LNCAP (cell line): ENCODE data around the gene PIANP.

Experiments used
- TF ChIP-seq, protein P1 (sequence below): fragments of 450-650 bp; IDR thresholded peaks from 2 replicates; pipeline ENCODE4 v1.5.1; 2017; ENCODE audit warnings: mild to moderate bottlenecking

The PIANP gene

DNA sequence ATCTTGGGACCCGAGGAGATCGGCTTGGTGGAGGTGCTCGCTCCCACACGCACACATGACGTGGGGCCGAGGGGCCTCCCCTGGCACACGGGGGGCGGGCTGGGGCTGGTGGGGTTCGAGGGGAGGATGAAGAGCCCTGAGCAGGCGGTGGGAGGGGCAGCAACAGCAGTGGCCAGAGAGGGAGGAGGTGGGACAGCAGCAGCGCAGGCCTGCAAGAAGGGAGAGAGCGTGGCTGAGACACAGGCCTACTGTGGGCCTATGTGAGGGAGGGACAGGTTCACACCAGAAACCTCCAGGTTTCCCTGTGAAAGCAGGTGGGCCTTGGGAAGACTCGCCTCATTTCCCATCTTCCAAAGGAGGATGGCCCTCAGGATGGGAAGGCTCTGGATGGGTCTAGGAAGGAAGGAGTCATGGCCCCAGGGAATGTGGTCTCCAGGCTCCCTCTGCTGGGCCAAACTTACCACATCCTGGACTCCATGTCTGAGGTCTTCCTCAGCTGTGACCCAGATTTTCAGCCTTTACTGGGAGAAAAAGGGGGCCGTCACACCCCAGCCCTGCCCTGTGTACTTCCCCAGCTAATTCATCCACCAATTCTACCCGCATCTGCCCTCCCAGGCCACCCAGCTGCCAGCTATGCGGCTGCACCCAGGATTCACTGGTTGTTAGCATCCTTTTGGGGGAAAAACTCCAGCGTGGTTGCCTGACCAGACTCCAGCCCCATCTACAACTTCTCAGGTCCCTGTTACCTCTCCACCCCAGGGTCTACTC is 2.8 kb downstream of the PIANP start:
- TF ChIP-seq, protein P1, sequence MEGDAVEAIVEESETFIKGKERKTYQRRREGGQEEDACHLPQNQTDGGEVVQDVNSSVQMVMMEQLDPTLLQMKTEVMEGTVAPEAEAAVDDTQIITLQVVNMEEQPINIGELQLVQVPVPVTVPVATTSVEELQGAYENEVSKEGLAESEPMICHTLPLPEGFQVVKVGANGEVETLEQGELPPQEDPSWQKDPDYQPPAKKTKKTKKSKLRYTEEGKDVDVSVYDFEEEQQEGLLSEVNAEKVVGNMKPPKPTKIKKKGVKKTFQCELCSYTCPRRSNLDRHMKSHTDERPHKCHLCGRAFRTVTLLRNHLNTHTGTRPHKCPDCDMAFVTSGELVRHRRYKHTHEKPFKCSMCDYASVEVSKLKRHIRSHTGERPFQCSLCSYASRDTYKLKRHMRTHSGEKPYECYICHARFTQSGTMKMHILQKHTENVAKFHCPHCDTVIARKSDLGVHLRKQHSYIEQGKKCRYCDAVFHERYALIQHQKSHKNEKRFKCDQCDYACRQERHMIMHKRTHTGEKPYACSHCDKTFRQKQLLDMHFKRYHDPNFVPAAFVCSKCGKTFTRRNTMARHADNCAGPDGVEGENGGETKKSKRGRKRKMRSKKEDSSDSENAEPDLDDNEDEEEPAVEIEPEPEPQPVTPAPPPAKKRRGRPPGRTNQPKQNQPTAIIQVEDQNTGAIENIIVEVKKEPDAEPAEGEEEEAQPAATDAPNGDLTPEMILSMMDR: peak; percentile 54

DNA sequence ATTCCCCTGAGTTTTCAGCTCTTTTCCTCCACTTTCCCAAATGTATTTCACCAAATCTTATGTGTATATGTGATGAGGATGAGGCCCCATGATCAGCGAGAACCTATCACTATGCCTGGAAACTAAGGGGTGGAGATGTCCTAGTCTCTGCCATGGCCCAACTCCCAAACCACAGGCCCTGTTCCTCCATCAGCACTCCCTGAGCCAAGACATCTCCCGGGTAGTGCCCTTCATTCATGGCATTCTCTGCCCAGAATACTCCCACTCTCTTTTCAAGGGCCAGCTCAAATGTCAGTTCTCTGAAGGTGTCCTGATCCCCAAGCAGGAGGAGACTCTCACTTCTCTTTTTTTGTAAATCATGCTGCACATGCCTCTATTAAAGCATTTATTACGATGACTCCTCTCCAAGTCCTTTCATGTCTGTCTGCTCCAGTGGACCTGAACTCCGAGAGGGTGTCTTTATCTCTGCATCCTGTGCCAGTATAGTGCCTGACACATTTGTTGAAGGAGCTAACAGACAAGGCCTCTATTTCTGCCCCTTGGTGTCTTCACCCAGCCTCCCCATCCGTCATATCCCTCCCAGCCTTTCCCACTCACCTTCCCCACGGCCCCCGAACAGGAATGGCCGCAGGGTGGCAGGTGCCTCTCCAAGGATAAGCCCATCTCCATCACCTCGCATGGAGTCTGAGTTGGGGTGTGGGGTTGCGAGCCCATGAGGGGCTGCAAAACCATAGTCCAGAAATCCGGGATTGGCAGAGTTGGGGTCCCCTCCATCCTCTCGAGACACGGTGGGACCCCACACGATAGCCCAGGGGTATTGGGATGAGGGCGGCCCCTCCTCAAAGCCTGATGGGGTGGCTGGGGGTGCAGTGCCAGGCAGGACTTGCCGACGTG is 3.7 kb downstream of the PIANP start:
- TF ChIP-seq, protein P1: no peak

DNA sequence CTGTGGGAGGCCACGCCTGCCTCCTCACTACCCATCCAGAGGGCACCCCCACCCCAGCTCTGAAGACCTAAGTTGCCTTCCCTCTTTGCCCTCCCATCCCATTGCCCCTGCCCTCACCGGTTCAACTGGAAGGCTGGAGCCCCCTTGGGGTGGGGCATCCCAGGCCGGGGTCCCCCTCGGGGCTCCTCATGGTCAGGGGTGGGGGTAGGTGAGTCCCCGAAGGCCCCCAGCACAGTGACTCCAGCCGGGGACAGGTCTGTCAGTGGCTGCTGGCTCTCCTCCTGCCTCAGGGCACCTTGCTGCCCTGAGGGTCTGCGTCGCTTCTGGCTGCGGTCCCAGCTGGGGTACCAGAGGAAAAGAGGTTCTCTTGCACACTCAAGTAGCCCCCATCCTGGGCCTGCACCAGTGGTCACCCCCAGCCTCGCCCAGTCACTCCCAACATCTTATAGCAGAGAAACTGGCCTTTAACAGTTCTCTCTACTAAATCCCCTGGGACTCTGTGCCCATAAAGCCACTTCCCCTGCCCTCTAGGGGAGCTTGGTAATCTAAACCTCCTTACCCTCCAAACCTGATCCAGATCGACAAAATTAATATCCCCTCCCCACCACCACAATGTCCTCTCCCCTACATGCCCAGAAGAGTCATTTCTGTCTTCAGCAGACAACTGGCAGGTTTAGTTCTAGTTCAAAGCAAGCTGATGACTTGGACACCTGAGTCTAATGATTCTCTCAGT is 5.1 kb downstream of the PIANP start:
- TF ChIP-seq, protein P1: no peak

DNA sequence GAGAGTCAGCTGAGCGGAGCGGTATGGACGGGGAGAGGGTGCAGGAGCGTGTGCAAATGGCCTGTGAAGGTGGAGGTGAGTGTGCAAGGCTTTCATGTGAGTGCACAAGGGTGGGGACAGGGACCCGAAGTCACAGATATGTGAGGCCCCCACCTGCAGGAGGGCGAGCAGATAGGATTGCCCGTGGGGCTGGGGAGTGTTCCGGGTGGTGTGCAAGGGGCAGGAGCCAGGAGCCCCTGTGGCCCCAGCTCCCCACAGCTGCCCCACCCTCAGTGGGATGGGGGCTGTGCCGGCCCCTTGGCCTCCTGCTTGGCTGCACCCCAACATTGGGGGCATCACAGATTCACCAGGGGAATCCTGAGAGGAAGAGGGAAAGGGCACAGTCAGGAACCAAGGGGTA is 5.9 kb downstream of the PIANP start:
- TF ChIP-seq, protein P1: no peak

DNA sequence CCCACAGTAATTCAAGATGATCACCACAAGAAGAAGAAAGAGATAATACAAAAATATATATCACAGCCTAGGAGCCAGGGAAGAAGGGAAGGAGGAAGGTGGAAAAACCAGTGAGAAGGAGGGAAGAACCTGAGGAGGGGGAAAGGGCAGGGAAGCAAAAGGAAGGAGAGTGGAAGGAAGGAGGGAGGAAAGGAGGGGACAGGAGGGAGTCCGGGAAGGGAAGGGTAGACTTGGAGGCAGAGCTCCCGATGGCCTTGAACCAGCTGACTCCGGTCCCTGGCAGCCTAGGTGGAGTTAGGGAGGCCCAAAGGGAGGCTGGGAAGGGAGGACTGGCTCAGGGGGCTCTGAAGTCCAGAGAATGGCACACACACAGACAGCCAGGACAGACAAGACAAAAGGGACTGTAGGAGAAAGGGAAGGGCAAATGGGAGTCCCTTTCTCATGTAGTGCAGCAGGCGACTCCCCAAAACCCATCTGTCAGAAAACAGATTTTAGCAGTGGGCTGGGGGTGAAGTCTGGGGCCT is 6.7 kb downstream of the PIANP start:
- TF ChIP-seq, protein P1: no peak

DNA sequence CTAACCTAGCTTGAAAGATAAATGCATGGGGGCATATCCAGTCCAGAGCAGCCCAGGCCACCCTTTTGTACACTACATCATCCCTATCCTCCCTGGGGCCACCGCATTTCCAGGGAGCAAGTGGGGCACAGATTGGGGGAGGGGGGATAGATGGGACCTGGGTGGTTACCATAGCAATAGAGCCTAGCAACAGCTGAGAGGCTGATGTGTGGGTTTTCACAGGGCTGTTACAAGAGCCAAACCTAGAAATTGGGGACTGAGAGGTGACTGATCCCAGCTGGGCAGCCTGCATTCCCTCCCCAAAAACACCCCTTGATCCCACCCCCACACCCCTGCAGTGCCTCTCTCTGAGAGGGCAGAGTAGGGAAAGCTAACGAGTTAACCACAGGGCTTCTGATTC is 7.7 kb downstream of the PIANP start:
- TF ChIP-seq, protein P1: no peak

DNA sequence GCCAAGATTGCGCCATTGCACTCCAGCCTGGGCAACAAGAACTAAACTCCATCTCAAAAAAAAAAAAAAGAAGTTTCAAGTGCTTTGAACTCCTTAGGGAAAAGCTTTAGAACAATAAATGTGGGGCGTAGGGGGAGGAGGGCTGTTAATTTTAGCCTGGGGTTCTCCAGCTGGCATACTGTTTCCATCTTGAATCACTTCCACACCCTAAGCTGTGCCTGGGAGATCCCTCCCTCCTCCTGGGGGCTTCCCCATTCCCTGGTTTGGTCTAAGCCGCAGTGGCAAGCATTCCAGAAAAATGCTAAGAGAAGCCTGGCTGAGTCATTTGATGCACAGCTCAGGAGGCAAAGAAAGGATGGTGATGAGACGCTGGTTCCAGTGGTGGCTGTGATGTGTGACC is 9.1 kb downstream of the PIANP start:
- TF ChIP-seq, protein P1: no peak
